Renal cortical epithelial cell (primary cell): ENCODE data around the gene APLF. TPM values are rescaled to one million over a fixed set of nuclear protein-coding genes. Genes with fewer than 3 reads are reported as not detected.
"Not testable (repeated sequence)": the region's sequence is repeated elsewhere in the genome, so short reads cannot be mapped to it uniquely, and the experiment has no call there.

ENCODE experiments used
- DNase-seq: peaks from one replicate; pipeline ENCODE4 v3.0.0-alpha.2; 2011; ENCODE audit warnings: low read depth
- total RNA-seq: library from RNA; depleted of rRNA; stranded (reverse); fragments of >200 nt; gene quantifications from 2 replicates; pipeline ENCODE4 v1.2.3, GENCODE V29; 2014

Gene APLF
- total RNA-seq, 1 donor from 2014 or later = 11.8 TPM

DNA sequence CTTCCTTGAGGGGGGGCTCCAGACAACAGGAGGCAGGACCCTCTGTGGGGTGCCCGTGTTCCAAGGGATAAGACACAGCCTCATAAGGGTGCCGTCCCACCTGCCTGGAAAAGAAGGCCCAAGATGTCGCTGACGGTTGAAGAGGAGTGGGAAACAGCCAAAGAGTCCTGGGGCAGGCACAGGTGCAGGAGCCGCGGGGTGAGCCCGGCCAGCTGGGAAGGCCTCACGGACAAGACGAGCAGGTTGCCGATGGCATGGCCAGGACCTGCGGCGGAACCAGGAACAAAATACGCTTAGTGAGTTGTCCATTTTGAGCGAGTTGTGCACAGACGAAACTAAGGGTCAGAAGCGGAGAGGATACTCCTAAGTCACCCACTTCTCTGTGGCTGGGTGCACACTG is 61.8 kb downstream of the APLF start:
- DNase-seq = not testable (repeated sequence)

DNA sequence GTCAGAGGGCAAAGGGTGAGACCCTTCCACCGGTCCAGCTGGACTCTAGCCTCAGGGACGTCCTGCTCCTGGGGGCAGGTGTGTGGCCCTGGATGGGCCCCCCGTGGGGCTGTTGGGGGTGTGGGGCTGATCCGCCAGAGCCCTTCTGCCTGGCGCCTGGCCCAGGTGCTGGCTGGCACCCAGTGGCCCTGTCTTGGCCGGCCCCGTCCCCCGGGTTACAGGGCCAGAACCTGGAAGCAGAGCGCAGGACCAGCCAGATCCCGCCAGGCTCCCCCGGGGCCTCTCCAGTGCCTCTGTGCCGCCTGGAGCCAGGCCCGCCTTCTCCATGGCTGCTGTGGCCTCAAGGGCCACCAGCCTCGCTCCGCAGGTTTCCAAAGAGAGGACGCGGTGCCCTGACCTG is 62.3 kb downstream of the APLF start:
- DNase-seq = not testable (repeated sequence)

DNA sequence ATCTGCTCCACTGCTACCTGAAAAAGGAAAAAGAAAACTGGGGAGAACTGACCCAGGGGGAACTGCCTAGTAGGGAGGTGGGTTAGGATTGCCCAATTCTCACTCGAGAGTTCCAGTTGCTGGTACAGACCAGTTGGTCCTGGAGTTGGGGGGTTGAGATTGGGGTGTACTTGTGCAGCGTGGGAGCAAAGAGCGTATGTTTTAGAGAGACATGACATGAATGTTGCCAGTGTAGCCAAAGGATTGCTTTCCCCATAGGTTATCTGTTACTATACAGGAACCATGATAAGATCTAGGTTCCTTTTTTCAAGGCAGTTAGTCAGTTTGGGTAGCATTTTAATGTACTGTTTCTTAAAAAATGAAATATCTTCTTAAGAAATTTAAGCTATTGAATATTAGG is 68.6 kb downstream of the APLF start:
- no peak for DNase-seq

DNA sequence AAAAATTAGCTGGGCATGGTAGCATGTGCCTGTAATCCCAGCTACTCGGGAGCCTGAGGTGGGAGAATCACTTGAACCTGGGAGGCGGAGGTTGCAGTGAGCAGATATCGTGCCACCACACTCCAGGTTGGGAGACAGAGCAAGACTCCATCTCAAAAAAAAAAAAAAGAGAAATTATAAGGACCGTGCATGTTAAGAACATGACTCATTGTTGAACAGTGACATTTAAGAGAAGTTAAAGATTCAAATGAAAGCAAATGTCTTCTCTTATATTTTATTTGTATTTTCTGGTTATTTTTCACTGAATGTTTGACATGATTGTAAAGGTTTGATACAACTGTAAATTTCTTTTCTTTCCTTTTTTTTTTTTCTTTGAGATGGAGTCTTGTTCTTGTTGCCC is 69.6 kb downstream of the APLF start:
- DNase-seq = no peak

DNA sequence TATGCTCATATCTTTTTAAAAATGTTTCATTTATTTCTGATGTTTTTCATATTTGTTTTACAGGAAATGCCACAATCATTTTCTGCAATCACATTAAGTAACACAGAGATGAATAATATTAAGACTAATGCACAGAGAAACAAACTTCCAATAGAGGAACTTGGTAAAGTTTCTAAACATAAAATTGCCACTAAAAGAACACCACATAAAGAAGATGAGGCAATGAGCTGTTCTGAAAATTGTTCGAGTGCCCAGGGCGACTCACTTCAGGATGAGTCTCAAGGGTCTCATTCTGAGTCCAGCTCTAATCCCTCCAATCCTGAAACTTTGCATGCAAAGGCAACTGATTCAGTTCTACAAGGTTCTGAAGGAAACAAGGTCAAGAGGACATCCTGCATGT is 70.4 kb downstream of the APLF start:
- DNase-seq = no peak

DNA sequence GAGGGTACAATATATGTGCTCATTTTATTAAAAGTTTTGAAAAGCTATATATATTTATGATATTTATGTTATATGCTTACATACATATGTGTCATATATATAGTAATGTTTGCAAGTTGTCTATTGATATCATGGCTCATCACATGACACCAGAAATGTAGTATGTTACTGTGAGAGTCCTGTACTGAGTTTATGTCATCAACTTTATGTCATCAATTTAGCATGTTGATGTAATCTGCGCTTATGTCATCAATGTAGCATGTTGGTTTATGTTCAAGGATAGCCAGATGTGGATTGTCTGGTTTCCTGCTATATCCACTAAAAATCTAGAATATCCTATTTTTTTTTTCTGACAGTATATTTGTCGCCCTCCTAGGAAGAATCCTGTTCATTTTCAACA is 77.4 kb downstream of the APLF start:
- no peak for DNase-seq

DNA sequence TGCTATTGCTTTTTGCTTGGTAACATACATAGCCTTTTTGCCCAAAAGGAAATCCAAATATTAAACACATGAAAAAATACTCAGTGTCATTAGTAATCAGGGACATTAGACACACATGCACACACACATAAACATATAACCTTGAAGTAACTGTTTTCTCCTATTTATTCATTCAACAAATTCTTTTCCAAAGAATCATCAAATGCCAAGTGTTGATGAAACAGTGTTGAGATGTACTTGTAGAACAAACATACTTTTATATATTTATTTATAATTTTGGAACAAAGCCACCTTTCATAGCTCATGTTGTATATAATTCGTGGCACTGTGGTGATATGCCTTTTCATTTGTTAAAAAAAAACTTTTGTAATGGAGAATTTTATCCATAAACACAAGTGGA is 81.0 kb downstream of the APLF start:
- peak; percentile 36 for DNase-seq

DNA sequence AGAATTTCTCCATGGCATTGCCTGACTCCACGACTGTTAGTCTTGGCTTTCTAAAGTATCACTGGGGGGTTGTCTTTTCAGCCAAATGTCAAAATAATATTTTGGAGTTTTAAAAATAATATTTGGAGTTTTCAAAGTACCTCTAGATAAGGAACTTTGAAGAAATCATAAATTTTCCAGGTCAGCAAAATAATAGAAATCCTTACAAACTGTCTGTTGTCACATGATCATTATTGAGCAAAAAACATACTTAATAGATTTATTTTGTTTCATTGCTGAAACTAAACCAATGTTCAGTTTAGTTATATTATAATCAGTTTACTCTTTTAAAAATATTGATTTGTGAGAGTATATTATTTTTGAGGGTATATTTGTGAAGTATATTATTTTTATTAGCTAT is 85.7 kb downstream of the APLF start:
- DNase-seq = no peak

DNA sequence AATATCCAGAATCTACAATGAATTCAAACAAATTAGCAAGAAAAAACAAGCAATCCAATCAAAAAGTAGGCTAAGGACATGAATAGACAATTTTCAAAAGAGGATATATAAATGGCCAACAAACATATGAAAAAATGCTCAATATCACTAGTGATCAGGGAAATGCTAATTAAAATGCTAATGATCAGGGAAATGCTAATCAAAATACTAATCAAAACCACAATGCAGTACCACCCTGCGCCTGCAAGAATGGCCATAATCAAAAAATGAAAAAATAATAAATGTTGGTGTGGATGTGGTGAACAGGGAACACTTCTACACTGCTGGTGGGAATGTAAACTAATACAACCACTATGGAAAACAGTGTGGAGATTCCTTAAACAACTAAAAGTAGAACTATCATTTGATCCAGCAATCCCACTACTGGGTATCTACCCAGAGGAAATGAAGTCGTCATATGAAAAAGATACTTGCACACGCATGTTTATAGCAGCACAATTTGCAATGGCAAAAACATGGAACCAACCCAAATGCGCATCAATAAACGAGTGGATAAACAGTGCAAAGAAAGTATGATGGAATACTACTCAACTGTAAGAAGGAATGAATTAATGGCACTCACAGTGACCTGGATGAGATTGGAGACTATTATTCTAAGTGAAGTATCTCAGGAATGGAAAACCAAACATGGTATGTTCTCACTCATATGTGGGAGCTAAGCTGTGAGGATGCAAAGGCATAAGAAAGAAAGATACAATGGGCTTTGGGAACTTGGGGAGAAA is 88.2 kb downstream of the APLF start:
- DNase-seq = not testable (repeated sequence)

DNA sequence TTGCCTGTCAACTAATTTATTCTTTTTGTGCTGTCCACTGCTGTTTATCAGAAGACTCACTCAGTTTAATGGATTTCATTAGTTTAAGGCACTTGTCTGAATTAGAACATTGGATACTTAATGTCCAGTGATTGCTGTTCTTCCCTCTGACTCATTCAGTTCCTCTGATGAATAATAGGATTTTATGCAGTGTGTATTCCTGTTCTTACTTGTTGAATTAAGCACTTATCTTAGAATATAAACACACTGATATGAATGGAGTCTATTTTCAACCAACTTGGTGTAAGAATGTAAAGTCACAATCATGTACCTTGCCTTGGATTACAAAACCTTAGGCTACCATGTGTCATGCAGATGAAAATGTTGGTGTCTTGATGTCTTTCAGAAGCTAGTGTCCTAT is 89.0 kb downstream of the APLF start:
- DNase-seq = peak; percentile 4

DNA sequence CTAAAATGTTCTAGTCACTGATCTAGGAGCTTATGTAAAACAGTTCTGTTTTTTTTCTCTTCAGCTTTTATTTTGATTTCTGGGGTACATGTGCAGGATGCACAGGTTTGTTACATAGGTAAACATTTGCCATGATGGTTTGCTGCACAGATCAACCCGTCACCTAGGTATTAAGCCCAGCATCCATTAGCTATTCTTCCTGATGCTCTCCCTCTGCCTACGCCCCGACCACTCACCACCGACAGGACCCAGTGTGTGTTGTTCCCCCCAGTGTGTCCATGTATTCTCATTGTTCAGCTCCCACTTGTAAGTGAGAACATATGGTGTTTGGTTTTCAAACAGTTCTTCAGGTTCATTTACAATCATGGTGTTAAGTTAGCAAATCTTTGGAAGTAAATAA is 91.2 kb downstream of the APLF start:
- no peak for DNase-seq

DNA sequence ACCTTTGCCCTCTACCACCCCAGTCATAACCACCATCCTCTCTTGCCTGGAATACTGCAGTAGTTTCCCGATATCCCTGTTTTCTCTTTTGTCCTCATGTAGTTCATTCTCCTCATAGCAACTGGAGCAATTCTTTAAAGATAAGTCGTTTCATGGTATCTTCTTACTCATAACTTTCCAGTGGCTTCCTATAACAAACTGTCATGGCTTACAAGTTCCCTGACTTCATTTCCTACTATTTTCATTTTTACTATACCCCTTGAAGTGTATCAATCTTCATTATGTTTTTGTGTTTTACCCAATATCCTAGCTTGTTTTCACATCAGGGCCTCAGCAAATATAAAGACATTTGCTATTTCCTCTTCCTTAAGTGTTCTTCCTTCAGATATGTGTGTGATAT is 92.3 kb downstream of the APLF start:
- no peak for DNase-seq

DNA sequence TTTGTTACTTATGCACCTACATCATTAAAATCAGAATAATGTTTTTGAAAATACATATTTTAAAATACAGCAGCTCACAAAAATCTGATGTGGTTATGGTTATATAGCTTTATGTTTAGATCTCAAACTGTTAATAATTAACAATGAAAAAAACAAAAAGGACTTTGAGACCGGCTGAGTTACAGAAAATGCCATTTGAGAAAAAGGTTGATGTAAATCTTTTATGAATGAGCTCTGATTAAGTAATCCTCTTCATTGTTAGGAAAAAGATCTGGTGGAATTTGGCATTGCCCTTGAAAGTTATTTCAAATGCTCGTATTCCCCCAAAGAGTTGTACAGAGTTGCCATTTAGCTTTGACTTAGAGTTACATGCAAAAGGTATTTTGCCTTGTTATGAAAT is 93.2 kb downstream of the APLF start:
- no peak for DNase-seq

DNA sequence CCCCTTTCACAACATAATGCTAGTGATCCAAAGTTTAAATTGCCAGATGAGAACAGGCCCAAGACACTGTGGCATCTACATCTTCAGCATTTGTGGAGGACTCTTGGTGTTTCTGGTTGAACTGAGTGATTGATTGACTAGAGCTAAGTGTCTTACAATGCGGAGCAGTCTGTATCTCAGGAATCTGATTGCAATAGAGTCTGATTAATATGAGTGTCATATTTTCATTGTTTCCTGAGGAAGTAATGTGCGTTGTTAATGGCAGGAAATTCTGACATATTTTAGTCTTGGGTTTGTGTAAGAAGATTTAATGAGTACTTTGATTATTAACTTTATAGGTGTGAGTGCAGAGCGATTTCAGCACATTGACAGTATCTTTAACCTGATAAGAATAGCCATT is 94.0 kb downstream of the APLF start:
- no peak for DNase-seq

DNA sequence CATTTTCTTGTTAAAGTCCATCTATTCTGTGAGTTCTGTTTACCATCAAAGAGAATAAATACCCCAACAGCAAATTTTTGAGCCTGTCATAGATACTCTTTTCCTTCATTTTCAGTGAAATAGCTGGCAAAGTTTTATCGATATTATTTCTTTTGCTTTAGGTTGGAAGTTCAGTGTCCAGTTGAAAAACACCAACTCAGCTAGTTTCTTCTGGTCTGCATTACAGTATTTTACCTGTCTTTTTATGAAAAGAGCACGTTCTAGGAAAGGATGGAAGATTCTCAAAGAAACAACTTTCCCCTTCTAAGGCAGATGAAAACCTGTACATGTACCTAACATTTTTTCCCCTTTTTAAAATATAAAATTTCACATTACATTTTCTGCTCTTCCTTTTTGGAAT is 95.5 kb downstream of the APLF start:
- DNase-seq = no peak

DNA sequence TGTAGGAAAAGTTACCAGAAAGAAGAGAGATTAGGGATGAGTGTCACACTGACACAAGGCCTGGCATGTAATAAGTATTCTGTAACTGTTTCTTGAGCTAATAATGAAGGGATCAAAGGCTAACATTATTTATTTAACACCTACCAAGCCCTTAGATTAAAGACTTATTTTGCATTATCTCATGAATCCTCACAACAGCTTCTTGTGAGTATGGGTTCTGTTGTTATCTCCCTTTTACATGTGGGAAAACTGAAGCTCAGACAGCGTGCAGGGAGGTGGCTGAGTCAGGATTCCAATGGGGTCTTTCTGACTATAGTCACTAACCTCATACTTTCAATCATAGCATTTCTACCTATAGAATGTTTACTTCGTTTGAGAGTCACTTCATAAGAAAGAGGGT is 97.0 kb downstream of the APLF start:
- no peak for DNase-seq

DNA sequence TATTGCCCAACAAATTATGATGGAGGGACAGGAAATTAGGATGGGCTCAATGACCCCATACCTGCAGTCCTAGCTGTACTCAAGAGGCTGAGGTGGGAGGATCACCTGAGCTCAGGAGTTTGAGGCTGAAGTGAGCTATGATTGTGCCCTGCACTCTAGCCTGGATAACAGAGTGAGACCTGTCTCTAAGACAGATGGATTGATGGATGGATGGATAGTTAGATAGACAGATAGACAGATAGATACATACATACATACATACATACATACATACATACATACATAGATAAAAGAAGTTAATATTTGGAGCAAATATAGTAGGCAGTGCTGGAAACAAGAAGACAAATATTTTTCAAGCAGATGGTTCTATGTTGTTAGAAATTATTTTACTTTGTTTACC is 97.9 kb downstream of the APLF start:
- DNase-seq = no peak

DNA sequence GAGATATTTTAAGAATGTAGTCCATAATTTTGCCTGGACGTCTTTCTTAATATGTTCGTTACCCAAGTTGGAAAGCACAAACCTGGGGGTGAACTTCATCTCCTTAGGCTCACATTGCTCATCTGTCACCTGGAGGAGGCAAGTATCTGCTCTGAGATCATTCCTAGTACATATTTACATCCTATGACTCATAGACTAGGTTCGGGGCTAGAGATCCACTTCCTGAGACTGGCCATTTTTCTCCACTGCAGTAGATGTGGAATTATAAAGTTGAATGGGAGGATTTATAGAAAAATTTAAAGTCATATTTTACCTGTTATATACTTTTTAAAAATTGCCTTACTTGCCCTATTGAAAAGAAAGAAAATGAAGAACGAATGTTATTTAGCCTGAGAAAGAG is 98.5 kb downstream of the APLF start:
- DNase-seq = peak; percentile 26

DNA sequence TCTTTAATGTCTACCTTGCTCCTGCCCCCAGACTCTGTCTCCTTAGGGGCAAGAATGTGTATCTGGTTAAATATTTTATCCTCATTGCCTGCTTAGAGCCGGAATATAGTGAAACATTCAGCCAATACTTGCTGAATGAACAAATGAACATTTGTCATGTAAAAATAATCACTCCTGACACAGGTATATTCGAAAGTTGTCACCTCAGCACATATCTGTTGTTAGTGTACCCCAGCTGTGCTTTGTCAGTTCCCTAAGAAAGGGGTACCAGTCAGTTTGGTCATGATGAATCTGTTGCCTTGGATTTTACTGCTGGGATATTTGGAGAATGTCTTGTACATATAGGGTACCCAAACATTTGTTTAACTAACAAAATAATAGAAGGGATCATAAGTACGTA is 99.0 kb downstream of the APLF start:
- DNase-seq = no peak

DNA sequence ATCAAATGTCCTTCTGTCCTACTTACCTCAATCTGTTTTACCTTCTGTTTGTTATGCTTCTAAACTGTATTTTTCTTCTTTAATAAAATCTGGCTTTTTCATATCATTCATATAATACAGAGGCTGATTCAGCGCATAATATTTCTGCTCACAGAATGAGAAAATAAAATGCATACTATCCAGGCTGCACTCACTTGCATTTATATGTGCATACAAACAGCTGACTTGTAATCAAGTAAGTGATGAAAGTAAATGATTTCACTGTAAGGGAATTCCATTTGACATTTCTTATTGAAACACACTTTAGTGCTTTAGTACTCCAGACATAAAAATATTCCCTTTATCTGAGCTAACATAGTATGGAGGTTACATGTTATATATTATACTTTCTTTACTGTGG is 100.7 kb downstream of the APLF start:
- no peak for DNase-seq

DNA sequence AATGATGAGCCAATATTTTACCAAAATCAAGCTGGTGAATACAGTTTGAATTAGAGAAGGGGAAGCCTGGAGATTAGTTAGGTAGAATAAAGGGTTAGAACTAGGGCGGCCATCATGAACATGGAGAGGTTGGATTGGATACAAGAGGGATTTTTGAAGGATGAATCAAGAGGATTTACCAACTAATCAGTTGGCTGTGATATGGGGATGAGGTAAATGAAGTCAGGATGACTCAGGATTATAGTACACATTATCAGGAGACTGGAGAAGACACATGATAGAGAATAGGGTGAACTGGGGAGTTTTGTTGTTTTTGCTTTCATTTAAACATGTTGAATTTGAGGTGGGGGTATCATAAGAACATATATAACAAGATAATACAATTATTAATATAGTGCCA is 102.2 kb downstream of the APLF start:
- DNase-seq = no peak

DNA sequence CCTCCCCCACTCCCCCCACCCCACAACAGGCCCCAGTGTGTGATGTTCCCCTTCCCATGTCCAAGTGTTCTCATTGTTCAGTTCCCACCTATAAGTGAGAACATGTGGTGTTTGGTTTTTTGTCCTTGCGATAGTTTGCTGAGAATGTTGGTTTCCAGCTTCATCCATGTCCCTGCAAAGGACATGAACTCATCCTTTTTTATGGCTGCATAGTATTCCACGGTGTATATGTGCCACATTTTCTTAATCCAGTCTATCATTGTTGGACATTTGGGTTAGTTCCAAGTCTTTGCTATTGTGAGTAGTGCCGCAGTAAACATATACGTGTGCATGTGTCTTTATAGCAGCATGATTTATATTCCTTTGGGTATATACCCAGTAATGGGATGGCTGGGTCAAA is 103.0 kb downstream of the APLF start:
- not testable (repeated sequence) for DNase-seq

DNA sequence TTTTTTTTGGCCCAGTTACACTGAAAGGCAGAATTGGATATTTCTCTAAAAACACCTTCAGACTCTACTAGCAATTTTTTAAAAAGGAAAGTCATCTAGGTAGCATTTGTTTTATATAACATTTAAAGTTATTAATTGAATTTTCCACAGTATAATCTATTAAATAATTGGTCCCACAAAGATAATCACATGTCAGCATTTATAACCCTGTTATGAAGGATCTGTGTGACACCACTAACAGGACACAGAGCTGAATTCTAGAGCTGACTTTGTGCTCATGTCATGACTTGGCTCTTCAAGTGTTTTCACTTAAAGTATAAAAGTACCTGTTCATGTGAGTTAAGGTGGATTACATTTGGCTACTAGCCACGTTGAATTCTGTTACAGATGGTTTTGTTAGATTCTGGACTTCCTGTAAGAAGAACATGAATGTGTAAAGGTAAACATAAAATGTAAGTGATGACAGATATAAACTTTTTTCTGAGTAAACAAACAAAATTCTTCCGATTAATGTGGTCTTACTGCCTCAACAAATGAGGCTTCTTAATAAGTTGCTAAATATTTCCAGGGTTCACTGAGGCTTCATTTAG is 106.9 kb downstream of the APLF start:
- no peak for DNase-seq

DNA sequence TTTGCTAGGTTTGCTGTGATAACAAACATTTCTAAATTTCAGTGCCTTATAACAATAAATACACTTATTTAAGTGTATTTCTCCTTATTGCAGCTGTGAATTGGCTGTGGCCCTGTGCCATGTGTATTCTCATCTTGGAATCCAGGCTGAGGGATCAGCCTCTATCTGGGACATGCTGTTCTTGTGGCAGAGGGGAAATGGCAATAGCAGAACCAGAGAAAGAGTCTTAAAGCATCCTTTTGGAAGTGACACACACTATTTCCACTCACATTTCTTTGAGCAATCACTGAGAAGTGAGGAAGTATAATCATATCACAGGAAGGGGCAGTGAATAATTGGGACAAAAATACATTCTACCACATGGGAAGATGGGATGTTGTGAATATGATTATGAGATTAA is 109.8 kb downstream of the APLF start:
- DNase-seq = no peak
